GM23338 (cell line): ENCODE measurements around the gene CRELD1.

Experiments
- CREB1 ChIP-seq: fragments of 250-450 bp; sonication (Bioruptor Pico); IDR thresholded peaks from 2 replicates; pipeline ENCODE4 v1.5.0; 2020; ENCODE audit warnings: low read depth, mild to moderate bottlenecking, moderate library complexity
- EZH2 ChIP-seq: fragments of 200-600 bp; sonication (generic); IDR thresholded peaks from one replicate; pipeline ENCODE4 v1.8.0; 2017; ENCODE audit warnings: antibody characterized with exemption, mild to moderate bottlenecking, low read depth; ENCODE audit not compliant: unreplicated experiment
- EZH2phosphoT487 ChIP-seq: fragments of 200-600 bp; sonication (generic); IDR thresholded peaks from one replicate; pipeline ENCODE4 v1.8.1; 2018; ENCODE audit warnings: antibody characterized with exemption; ENCODE audit not compliant: unreplicated experiment
- JUNB ChIP-seq: IDR thresholded peaks from one replicate; pipeline ENCODE4 v1.6.1; 2016; ENCODE audit warnings: antibody characterized with exemption; ENCODE audit not compliant: unreplicated experiment
- NANOG ChIP-seq: IDR thresholded peaks from 2 replicates; pipeline ENCODE4 v1.6.1; 2016; ENCODE audit warnings: antibody characterized with exemption, borderline replicate concordance
- POLR2AphosphoS5 ChIP-seq: IDR thresholded peaks from 2 replicates; pipeline ENCODE4 v1.6.1; 2016; ENCODE audit warnings: antibody characterized with exemption, low read depth
- STAT1 ChIP-seq: IDR thresholded peaks from one replicate; pipeline ENCODE4 v1.6.1; 2016; ENCODE audit warnings: antibody characterized with exemption; ENCODE audit not compliant: unreplicated experiment
- ZNF114 ChIP-seq: fragments of 250-450 bp; sonication (Bioruptor Pico); IDR thresholded peaks from 2 replicates; pipeline ENCODE4 v1.5.0; 2020; ENCODE audit warnings: mild to moderate bottlenecking, moderate library complexity
- ZNF331 ChIP-seq: fragments of 250-450 bp; sonication (Bioruptor Pico); IDR thresholded peaks from 2 replicates; pipeline ENCODE4 v1.5.0; 2020; ENCODE audit warnings: low read depth, mild to moderate bottlenecking, moderate library complexity
- TF ChIP-seq, protein P1 (sequence below), 2 experiments: fragments of 200-600 bp in 1 of 2; sonication (generic) in 1 of 2; conservative IDR thresholded peaks; 2 replicates each; pipeline versions ENCODE4 v1.5.1 to v1.6.1; 2016 to 2017; ENCODE audit warnings: antibody characterized with exemption in 2 of 2, low read depth in 2 of 2, mild to moderate bottlenecking in 2 of 2, moderate library complexity in 1 of 2
- TF ChIP-seq, protein P2 (sequence below): IDR thresholded peaks from one replicate; pipeline ENCODE4 v1.6.1; 2018; ENCODE audit warnings: antibody characterized with exemption; ENCODE audit not compliant: unreplicated experiment
- TF ChIP-seq, protein P3 (sequence below): fragments of 250-450 bp; sonication (Bioruptor Pico); IDR thresholded peaks from 2 replicates; pipeline ENCODE4 v1.5.0; 2020; ENCODE audit warnings: mild to moderate bottlenecking, moderate library complexity
- TF ChIP-seq, protein P4 (sequence below): IDR thresholded peaks from 2 replicates; pipeline ENCODE4 v1.6.1; 2016; ENCODE audit warnings: antibody characterized with exemption

DNA sequence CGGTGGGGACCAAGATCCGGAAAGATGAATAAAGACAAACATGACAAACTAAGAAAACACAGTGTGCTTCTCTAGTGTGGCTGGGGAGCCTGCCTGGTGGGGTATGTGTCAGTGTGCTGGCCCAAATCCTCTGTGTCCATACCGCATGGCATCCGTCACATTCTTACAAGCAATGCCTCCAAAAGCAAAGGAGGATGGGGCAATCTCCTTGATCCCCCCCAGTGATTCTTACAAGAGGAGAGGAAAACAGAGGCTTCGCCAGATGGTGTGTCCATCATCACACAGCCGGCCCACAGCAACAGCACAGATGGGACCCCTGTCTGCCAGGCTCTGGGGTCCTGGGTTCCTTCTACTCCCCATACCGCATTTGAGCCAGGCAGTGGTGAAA is 17.3 kb upstream of the CRELD1 start:
- TF ChIP-seq, protein P1, sequence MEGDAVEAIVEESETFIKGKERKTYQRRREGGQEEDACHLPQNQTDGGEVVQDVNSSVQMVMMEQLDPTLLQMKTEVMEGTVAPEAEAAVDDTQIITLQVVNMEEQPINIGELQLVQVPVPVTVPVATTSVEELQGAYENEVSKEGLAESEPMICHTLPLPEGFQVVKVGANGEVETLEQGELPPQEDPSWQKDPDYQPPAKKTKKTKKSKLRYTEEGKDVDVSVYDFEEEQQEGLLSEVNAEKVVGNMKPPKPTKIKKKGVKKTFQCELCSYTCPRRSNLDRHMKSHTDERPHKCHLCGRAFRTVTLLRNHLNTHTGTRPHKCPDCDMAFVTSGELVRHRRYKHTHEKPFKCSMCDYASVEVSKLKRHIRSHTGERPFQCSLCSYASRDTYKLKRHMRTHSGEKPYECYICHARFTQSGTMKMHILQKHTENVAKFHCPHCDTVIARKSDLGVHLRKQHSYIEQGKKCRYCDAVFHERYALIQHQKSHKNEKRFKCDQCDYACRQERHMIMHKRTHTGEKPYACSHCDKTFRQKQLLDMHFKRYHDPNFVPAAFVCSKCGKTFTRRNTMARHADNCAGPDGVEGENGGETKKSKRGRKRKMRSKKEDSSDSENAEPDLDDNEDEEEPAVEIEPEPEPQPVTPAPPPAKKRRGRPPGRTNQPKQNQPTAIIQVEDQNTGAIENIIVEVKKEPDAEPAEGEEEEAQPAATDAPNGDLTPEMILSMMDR (conservative IDR thresholded peaks at IDR 0.05; ENCODE audit: low read depth in 2 of 2), result no peak
- TF ChIP-seq STAT1 (no peak), EZH2 (no peak), POLR2AphosphoS5 (no peak), CREB1 (CRISPR knock-in tag) (no peak), NANOG (no peak), JUNB (no peak), ZNF114 (CRISPR knock-in tag) (no peak), EZH2phosphoT487 (no peak), ZNF331 (CRISPR knock-in tag) (no peak)
- TF ChIP-seq, protein P2, sequence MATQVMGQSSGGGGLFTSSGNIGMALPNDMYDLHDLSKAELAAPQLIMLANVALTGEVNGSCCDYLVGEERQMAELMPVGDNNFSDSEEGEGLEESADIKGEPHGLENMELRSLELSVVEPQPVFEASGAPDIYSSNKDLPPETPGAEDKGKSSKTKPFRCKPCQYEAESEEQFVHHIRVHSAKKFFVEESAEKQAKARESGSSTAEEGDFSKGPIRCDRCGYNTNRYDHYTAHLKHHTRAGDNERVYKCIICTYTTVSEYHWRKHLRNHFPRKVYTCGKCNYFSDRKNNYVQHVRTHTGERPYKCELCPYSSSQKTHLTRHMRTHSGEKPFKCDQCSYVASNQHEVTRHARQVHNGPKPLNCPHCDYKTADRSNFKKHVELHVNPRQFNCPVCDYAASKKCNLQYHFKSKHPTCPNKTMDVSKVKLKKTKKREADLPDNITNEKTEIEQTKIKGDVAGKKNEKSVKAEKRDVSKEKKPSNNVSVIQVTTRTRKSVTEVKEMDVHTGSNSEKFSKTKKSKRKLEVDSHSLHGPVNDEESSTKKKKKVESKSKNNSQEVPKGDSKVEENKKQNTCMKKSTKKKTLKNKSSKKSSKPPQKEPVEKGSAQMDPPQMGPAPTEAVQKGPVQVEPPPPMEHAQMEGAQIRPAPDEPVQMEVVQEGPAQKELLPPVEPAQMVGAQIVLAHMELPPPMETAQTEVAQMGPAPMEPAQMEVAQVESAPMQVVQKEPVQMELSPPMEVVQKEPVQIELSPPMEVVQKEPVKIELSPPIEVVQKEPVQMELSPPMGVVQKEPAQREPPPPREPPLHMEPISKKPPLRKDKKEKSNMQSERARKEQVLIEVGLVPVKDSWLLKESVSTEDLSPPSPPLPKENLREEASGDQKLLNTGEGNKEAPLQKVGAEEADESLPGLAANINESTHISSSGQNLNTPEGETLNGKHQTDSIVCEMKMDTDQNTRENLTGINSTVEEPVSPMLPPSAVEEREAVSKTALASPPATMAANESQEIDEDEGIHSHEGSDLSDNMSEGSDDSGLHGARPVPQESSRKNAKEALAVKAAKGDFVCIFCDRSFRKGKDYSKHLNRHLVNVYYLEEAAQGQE, result no peak
- TF ChIP-seq, protein P3, sequence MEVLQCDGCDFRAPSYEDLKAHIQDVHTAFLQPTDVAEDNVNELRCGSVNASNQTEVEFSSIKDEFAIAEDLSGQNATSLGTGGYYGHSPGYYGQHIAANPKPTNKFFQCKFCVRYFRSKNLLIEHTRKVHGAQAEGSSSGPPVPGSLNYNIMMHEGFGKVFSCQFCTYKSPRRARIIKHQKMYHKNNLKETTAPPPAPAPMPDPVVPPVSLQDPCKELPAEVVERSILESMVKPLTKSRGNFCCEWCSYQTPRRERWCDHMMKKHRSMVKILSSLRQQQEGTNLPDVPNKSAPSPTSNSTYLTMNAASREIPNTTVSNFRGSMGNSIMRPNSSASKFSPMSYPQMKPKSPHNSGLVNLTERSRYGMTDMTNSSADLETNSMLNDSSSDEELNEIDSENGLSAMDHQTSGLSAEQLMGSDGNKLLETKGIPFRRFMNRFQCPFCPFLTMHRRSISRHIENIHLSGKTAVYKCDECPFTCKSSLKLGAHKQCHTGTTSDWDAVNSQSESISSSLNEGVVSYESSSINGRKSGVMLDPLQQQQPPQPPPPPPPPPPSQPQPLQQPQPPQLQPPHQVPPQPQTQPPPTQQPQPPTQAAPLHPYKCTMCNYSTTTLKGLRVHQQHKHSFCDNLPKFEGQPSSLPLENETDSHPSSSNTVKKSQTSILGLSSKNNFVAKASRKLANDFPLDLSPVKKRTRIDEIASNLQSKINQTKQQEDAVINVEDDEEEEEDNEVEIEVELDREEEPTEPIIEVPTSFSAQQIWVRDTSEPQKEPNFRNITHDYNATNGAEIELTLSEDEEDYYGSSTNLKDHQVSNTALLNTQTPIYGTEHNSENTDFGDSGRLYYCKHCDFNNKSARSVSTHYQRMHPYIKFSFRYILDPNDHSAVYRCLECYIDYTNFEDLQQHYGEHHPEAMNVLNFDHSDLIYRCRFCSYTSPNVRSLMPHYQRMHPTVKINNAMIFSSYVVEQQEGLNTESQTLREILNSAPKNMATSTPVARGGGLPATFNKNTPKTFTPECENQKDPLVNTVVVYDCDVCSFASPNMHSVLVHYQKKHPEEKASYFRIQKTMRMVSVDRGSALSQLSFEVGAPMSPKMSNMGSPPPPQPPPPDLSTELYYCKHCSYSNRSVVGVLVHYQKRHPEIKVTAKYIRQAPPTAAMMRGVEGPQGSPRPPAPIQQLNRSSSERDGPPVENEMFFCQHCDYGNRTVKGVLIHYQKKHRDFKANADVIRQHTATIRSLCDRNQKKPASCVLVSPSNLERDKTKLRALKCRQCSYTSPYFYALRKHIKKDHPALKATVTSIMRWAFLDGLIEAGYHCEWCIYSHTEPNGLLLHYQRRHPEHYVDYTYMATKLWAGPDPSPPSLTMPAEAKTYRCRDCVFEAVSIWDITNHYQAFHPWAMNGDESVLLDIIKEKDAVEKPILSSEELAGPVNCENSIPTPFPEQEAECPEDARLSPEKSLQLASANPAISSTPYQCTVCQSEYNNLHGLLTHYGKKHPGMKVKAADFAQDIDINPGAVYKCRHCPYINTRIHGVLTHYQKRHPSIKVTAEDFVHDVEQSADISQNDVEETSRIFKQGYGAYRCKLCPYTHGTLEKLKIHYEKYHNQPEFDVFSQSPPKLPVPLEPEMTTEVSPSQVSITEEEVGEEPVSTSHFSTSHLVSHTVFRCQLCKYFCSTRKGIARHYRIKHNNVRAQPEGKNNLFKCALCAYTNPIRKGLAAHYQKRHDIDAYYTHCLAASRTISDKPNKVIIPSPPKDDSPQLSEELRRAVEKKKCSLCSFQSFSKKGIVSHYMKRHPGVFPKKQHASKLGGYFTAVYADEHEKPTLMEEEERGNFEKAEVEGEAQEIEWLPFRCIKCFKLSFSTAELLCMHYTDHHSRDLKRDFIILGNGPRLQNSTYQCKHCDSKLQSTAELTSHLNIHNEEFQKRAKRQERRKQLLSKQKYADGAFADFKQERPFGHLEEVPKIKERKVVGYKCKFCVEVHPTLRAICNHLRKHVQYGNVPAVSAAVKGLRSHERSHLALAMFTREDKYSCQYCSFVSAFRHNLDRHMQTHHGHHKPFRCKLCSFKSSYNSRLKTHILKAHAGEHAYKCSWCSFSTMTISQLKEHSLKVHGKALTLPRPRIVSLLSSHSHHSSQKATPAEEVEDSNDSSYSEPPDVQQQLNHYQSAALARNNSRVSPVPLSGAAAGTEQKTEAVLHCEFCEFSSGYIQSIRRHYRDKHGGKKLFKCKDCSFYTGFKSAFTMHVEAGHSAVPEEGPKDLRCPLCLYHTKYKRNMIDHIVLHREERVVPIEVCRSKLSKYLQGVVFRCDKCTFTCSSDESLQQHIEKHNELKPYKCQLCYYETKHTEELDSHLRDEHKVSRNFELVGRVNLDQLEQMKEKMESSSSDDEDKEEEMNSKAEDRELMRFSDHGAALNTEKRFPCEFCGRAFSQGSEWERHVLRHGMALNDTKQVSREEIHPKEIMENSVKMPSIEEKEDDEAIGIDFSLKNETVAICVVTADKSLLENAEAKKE (CRISPR knock-in tag), result no peak
- TF ChIP-seq, protein P4, sequence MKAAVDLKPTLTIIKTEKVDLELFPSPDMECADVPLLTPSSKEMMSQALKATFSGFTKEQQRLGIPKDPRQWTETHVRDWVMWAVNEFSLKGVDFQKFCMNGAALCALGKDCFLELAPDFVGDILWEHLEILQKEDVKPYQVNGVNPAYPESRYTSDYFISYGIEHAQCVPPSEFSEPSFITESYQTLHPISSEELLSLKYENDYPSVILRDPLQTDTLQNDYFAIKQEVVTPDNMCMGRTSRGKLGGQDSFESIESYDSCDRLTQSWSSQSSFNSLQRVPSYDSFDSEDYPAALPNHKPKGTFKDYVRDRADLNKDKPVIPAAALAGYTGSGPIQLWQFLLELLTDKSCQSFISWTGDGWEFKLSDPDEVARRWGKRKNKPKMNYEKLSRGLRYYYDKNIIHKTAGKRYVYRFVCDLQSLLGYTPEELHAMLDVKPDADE, result no peak
